ENCODE results near the gene ZNHIT1. TPM values are rescaled to one million over a fixed set of nuclear protein-coding genes. Genes with fewer than 3 reads are reported as not detected.

Gene ZNHIT1
- polyA plus RNA-seq, 3 donors: 29.3 to 109 (median 74.9) TPM

- Histone ChIP-seq H4K20me1 (ENCODE audit: insufficient read depth, low read length) (peaks cover 27% of the 10 kb centered on the region), H3K9ac (ENCODE audit: insufficient read depth, low read length, poor library complexity, severe bottlenecking) (no peak overlapping the region), H3K4me3 (replicated peaks in 1 of 3; ENCODE audit: low read depth in 2 of 3, low read length in 3 of 3) (no peak overlapping the region), H3K9me3 (replicated peaks in 1 of 2; ENCODE audit: control insufficient read depth in 1 of 2, insufficient read depth in 1 of 2, low read length in 2 of 2) (no peaks in the 10 kb centered on the region), H3K4me1 (ENCODE audit: control insufficient read depth in 1 of 2, insufficient read depth in 2 of 2, low read length in 2 of 2) (peaks cover 24 to 37% of the 10 kb centered on the region in 2 donors), H3K79me2 (ENCODE audit: insufficient read depth, low read length) (peaks cover 60% of the 10 kb centered on the region), H3K27me3 (ENCODE audit: control insufficient read depth in 2 of 2, insufficient read depth in 2 of 2, low read length in 2 of 2) (no peaks in the 10 kb centered on the region), H3K36me3 (replicated peaks in 1 of 2; ENCODE audit: control insufficient read depth in 1 of 2, insufficient read depth in 2 of 2, low read length in 2 of 2) (peaks cover 31 to 50% of the 10 kb centered on the region in 2 donors), H3K27ac (ENCODE audit: low read depth in 1 of 2, low read length in 2 of 2) (no peak overlapping the region), H2AFZ (ENCODE audit: insufficient read depth, low read depth, low read length, poor library complexity, severe bottlenecking) (no peak overlapping the region), H3K4me2 (replicated peaks; ENCODE audit: extremely low read depth, low read length, poor library complexity, severe bottlenecking) (no peak overlapping the region)
- 97% methylated on average over 2 of the region's 5 CpGs for WGBS (ENCODE audit: insufficient coverage)
- DNase-seq: no peak
- H3K27ac Mint-ChIP-seq: no peak overlapping the region
- H3K9me3 Mint-ChIP-seq: no peaks in the 10 kb centered on the region
- peaks cover 43 to 57% of the 10 kb centered on the region in 2 donors for H3K36me3 Mint-ChIP-seq
- no peak overlapping the region for H3K4me3 Mint-ChIP-seq
- peaks cover 32% of the 10 kb centered on the region for H3K4me1 Mint-ChIP-seq
- no peak for TF ChIP-seq CTCF (IDR thresholded peaks at IDR 0.05)
- intact Hi-C loops (cut with micrococcal nuclease): no loop called here
- peaks cover 0 to 2% (median 0%) of the 10 kb centered on the region in 3 donors for H3K27me3 Mint-ChIP-seq (ENCODE audit: low read depth in 3 of 3)
These were observed 2.3 kb downstream of the ZNHIT1 start for GRCh38 chr7:101220295-101220694.

- peaks cover 44% of the 10 kb centered on the region for H3K79me2 ChIP-seq (ENCODE audit: insufficient read depth, low read length)
- H3K27me3 Mint-ChIP-seq (ENCODE audit: low read depth in 3 of 3): peaks cover 0 to 2% (median 0%) of the 10 kb centered on the region in 3 donors
- 94% methylated on average over 13 of the region's 27 CpGs for WGBS (ENCODE audit: insufficient coverage)
- no peak overlapping the region for H3K4me3 ChIP-seq (replicated peaks in 1 of 3; ENCODE audit: low read depth in 2 of 3, low read length in 3 of 3)
- peaks cover 37 to 62% of the 10 kb centered on the region in 2 donors for H3K36me3 ChIP-seq (replicated peaks in 1 of 2; ENCODE audit: control insufficient read depth in 1 of 2, insufficient read depth in 2 of 2, low read length in 2 of 2)
- no peaks in the 10 kb centered on the region for H3K9me3 ChIP-seq (replicated peaks in 1 of 2; ENCODE audit: control insufficient read depth in 1 of 2, insufficient read depth in 1 of 2, low read length in 2 of 2)
- H3K9me3 Mint-ChIP-seq: no peaks in the 10 kb centered on the region
- peaks cover 18% of the 10 kb centered on the region for H3K4me1 Mint-ChIP-seq
- H3K36me3 Mint-ChIP-seq: peaks cover 49 to 70% of the 10 kb centered on the region in 2 donors
- peaks cover 19% of the 10 kb centered on the region for H4K20me1 ChIP-seq (ENCODE audit: insufficient read depth, low read length)
- no peak overlapping the region for H3K9ac ChIP-seq (ENCODE audit: insufficient read depth, low read length, poor library complexity, severe bottlenecking)
- peaks cover 10 to 21% of the 10 kb centered on the region in 2 donors for H3K4me1 ChIP-seq (ENCODE audit: control insufficient read depth in 1 of 2, insufficient read depth in 2 of 2, low read length in 2 of 2)
- H3K4me3 Mint-ChIP-seq: no peak overlapping the region
- no peak overlapping the region for H2AFZ ChIP-seq (ENCODE audit: insufficient read depth, low read depth, low read length, poor library complexity, severe bottlenecking)
- H3K27ac ChIP-seq (ENCODE audit: low read depth in 1 of 2, low read length in 2 of 2): no peak overlapping the region
- no peak for TF ChIP-seq CTCF (IDR thresholded peaks at IDR 0.05)
- H3K27ac Mint-ChIP-seq: peak overlapping the region in 2 of 7 donors; percentile 61 to 76
- DNase-seq: no peak
- no peak overlapping the region for H3K4me2 ChIP-seq (replicated peaks; ENCODE audit: extremely low read depth, low read length, poor library complexity, severe bottlenecking)
- no peaks in the 10 kb centered on the region for H3K27me3 ChIP-seq (ENCODE audit: control insufficient read depth in 2 of 2, insufficient read depth in 2 of 2, low read length in 2 of 2)
- intact Hi-C loops (cut with micrococcal nuclease): no loop called here
These were observed 4.4 kb downstream of the ZNHIT1 start for GRCh38 chr7:101222275-101222830.

Data from CD14-positive monocyte (primary cell).